GM23338 (cell line): Measurements from ENCODE around the gene PRDM11. TPM values are rescaled to one million over a fixed set of nuclear protein-coding genes. Genes with fewer than 3 reads are reported as not detected.

Source experiments
- ATAC-seq: fragments of 200-7000 bp; cut with Tn5 transposase; 3 replicates; pipeline ENCODE4 v1.9.1; 2020
- DNase-seq: peaks from one replicate; pipeline ENCODE4 v3.0.0-alpha.2; 2015; ENCODE audit warnings: low spot score
- H2AFZ ChIP-seq: fragments of 200-600 bp; sonication (generic); 2 replicates; pipeline ENCODE4 v1.8.0; 2016; ENCODE audit warnings: antibody characterized with exemption, mild to moderate bottlenecking, moderate library complexity
- H3F3A ChIP-seq: fragments of 200-600 bp; sonication (generic); replicated peaks from 2 replicates; pipeline ENCODE4 v1.8.0; 2017; ENCODE audit warnings: antibody characterized with exemption, mixed run types, low read depth
- H3K27ac ChIP-seq: fragments of 200-600 bp; sonication (generic); 2 replicates; pipeline ENCODE4 v1.6.1; 2016; ENCODE audit warnings: low read depth
- H3K27me3 ChIP-seq: fragments of 200-600 bp; sonication (generic); 2 replicates; pipeline ENCODE4 v1.8.0; 2016; ENCODE audit warnings: mild to moderate bottlenecking, mixed run types, moderate library complexity; ENCODE audit not compliant: insufficient read depth
- H3K36me3 ChIP-seq: fragments of 200-600 bp; sonication (generic); 2 replicates; pipeline ENCODE4 v1.8.0; 2016; ENCODE audit warnings: mild to moderate bottlenecking; ENCODE audit not compliant: insufficient read depth
- H3K4me1 ChIP-seq: fragments of 200-600 bp; sonication (generic); 2 replicates; pipeline ENCODE4 v1.8.0; 2016; ENCODE audit warnings: mild to moderate bottlenecking, moderate library complexity; ENCODE audit not compliant: insufficient read depth
- H3K4me2 ChIP-seq: fragments of 200-600 bp; sonication (generic); 2 replicates; pipeline ENCODE4 v1.7.1; 2017; ENCODE audit warnings: mixed run types
- H3K4me3 ChIP-seq: fragments of 200-600 bp; sonication (generic); 2 replicates; pipeline ENCODE4 v1.6.1; 2016; ENCODE audit warnings: mixed run types
- H3K79me2 ChIP-seq: fragments of 200-600 bp; sonication (generic); replicated peaks from 2 replicates; pipeline ENCODE4 v1.8.0; 2017; ENCODE audit warnings: mild to moderate bottlenecking; ENCODE audit not compliant: insufficient read depth
- H3K9me2 ChIP-seq: fragments of 200-600 bp; sonication (generic); 2 replicates; pipeline ENCODE4 v1.8.0; 2017; ENCODE audit not compliant: insufficient read depth
- H4K20me1 ChIP-seq: fragments of 200-600 bp; sonication (generic); replicated peaks from 2 replicates; pipeline ENCODE4 v1.8.0; 2017; ENCODE audit warnings: mild to moderate bottlenecking; ENCODE audit not compliant: insufficient read depth
- H3K27ac Mint-ChIP-seq: 2 replicates; pipeline ENCODE4 v1.8.0; 2020; ENCODE audit warnings: inconsistent platforms, mild to moderate bottlenecking, moderate library complexity, mixed read lengths
- H3K27me3 Mint-ChIP-seq: 3 replicates; pipeline ENCODE4 v1.8.0; 2022; ENCODE audit warnings: low read depth, mild to moderate bottlenecking, moderate library complexity, mixed read lengths, inconsistent platforms; ENCODE audit not compliant: insufficient read depth, poor library complexity
- H3K36me3 Mint-ChIP-seq: 3 replicates; pipeline ENCODE4 v1.8.0; 2021; ENCODE audit warnings: low read depth, mild to moderate bottlenecking, inconsistent platforms, moderate library complexity, mixed read lengths
- H3K4me1 Mint-ChIP-seq: 3 replicates; pipeline ENCODE4 v1.8.0; 2020; ENCODE audit warnings: mild to moderate bottlenecking, inconsistent platforms, mixed read lengths
- H3K4me3 Mint-ChIP-seq: 3 replicates; pipeline ENCODE4 v1.8.0; 2021; ENCODE audit warnings: moderate library complexity, mild to moderate bottlenecking, inconsistent platforms, mixed read lengths
- H3K9me3 Mint-ChIP-seq: 3 replicates; pipeline ENCODE4 v1.8.0; 2020; ENCODE audit warnings: moderate library complexity, mild to moderate bottlenecking, inconsistent platforms, mixed read lengths
- CREB1 ChIP-seq: fragments of 250-450 bp; sonication (Bioruptor Pico); IDR thresholded peaks from 2 replicates; pipeline ENCODE4 v1.5.0; 2020; ENCODE audit warnings: low read depth, mild to moderate bottlenecking, moderate library complexity
- CTCF ChIP-seq, 2 experiments: fragments of 200-600 bp in 1 of 2; sonication (generic) in 1 of 2; conservative IDR thresholded peaks; 2 replicates each; pipeline versions ENCODE4 v1.5.1 to v1.6.1; 2016 to 2017; ENCODE audit warnings: antibody characterized with exemption in 2 of 2, low read depth in 2 of 2, mild to moderate bottlenecking in 2 of 2, moderate library complexity in 1 of 2
- EZH2 ChIP-seq: fragments of 200-600 bp; sonication (generic); IDR thresholded peaks from one replicate; pipeline ENCODE4 v1.8.0; 2017; ENCODE audit warnings: antibody characterized with exemption, mild to moderate bottlenecking, low read depth; ENCODE audit not compliant: unreplicated experiment
- EZH2phosphoT487 ChIP-seq: fragments of 200-600 bp; sonication (generic); IDR thresholded peaks from one replicate; pipeline ENCODE4 v1.8.1; 2018; ENCODE audit warnings: antibody characterized with exemption; ENCODE audit not compliant: unreplicated experiment
- POLR2AphosphoS5 ChIP-seq: IDR thresholded peaks from 2 replicates; pipeline ENCODE4 v1.6.1; 2016; ENCODE audit warnings: antibody characterized with exemption, low read depth
- ZNF114 ChIP-seq: fragments of 250-450 bp; sonication (Bioruptor Pico); IDR thresholded peaks from 2 replicates; pipeline ENCODE4 v1.5.0; 2020; ENCODE audit warnings: mild to moderate bottlenecking, moderate library complexity
- ZNF462 ChIP-seq: fragments of 250-450 bp; sonication (Bioruptor Pico); IDR thresholded peaks from 2 replicates; pipeline ENCODE4 v1.5.0; 2020; ENCODE audit warnings: mild to moderate bottlenecking, moderate library complexity
- polyA plus RNA-seq: library from polyadenylated mRNA; unstranded; fragments of >200 nt; fragmentation: Nextera tagmentation; extraction: Ambion mirVana; gene quantifications from 2 replicates; pipeline ENCODE4 v1.2.1, GENCODE V29; 2016
- total RNA-seq: library from RNA; depleted of rRNA; stranded (reverse); fragments of >200 nt; shearing (Covaris generic); gene quantifications from 2 replicates; pipeline ENCODE4 v1.2.3, GENCODE V29; 2014
- TF ChIP-seq, protein P1 (sequence below): IDR thresholded peaks from one replicate; pipeline ENCODE4 v1.6.1; 2018; ENCODE audit warnings: antibody characterized with exemption; ENCODE audit not compliant: unreplicated experiment

Gene PRDM11
- total and polyA plus RNA-seq, 2 experiments from 2014 or later, result 0.97 to 10.4 TPM

GRCh38 chr11:45260071-45260470, 113.6 kb downstream of the PRDM11 start:
- H3K36me3 ChIP-seq, result no peaks in the 10 kb centered on the region; the same call in 1 of the 2 replicates
- H3K36me3 Mint-ChIP-seq, result no peaks in the 10 kb centered on the region
- H3K4me3 Mint-ChIP-seq, result no peak overlapping the region
- H3F3A ChIP-seq, result no peaks in the 10 kb centered on the region
- no peak overlapping the region for H3K27ac Mint-ChIP-seq
- H3K9me2 ChIP-seq, result 0 out of 2 replicates have a peak, but pooled peaks cover 4% of the 10 kb centered on the region
- H3K27me3 Mint-ChIP-seq, result peaks cover 2% of the 10 kb centered on the region
- H3K4me2 ChIP-seq, result no peak overlapping the region
- TF ChIP-seq ZNF114 (CRISPR knock-in tag) (no peak), CTCF (conservative IDR thresholded peaks at IDR 0.05; ENCODE audit: low read depth in 2 of 2) (no peak), EZH2 (no peak), EZH2phosphoT487 (no peak), POLR2AphosphoS5 (no peak), ZNF462 (no peak), CREB1 (no peak)
- TF ChIP-seq, protein P1, sequence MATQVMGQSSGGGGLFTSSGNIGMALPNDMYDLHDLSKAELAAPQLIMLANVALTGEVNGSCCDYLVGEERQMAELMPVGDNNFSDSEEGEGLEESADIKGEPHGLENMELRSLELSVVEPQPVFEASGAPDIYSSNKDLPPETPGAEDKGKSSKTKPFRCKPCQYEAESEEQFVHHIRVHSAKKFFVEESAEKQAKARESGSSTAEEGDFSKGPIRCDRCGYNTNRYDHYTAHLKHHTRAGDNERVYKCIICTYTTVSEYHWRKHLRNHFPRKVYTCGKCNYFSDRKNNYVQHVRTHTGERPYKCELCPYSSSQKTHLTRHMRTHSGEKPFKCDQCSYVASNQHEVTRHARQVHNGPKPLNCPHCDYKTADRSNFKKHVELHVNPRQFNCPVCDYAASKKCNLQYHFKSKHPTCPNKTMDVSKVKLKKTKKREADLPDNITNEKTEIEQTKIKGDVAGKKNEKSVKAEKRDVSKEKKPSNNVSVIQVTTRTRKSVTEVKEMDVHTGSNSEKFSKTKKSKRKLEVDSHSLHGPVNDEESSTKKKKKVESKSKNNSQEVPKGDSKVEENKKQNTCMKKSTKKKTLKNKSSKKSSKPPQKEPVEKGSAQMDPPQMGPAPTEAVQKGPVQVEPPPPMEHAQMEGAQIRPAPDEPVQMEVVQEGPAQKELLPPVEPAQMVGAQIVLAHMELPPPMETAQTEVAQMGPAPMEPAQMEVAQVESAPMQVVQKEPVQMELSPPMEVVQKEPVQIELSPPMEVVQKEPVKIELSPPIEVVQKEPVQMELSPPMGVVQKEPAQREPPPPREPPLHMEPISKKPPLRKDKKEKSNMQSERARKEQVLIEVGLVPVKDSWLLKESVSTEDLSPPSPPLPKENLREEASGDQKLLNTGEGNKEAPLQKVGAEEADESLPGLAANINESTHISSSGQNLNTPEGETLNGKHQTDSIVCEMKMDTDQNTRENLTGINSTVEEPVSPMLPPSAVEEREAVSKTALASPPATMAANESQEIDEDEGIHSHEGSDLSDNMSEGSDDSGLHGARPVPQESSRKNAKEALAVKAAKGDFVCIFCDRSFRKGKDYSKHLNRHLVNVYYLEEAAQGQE, result no peak
- no peak overlapping the region for H2AFZ ChIP-seq
- H3K9me3 Mint-ChIP-seq, result no peaks in the 10 kb centered on the region
- H3K4me1 ChIP-seq, result peaks cover 25% of the 10 kb centered on the region
- no peaks in the 10 kb centered on the region for H4K20me1 ChIP-seq
- no peaks in the 10 kb centered on the region for H3K27me3 ChIP-seq
- no peaks in the 10 kb centered on the region for H3K79me2 ChIP-seq
- no peak for DNase-seq
- H3K4me3 ChIP-seq, result no peak overlapping the region
- H3K27ac ChIP-seq, result no peak overlapping the region
- peaks cover 14% of the 10 kb centered on the region; the same call in 2 of the 3 replicates for H3K4me1 Mint-ChIP-seq
- no peak for ATAC-seq
